Immature natural killer cell (primary cell): ENCODE measurements around the gene SLC7A10. TPM values are rescaled to one million over a fixed set of nuclear protein-coding genes. Genes with fewer than 3 reads are reported as not detected.

Source experiments
- DNase-seq, 3 donors: peaks; one replicate each; pipeline ENCODE4 v3.0.0; 2022; ENCODE audit warnings: mixed read lengths in 1 of 3
- H3K27ac Mint-ChIP-seq, 6 donors: one replicate each; pipeline ENCODE4 v1.8.0; 2020; ENCODE audit warnings: mixed read lengths in 6 of 6, mild to moderate bottlenecking in 5 of 6, inconsistent platforms in 4 of 6, moderate library complexity in 3 of 6
- H3K27me3 Mint-ChIP-seq, 3 donors: one replicate each; pipeline ENCODE4 v1.8.0; 2020 to 2021; ENCODE audit warnings: low read depth in 3 of 3, mild to moderate bottlenecking in 3 of 3, mixed read lengths in 3 of 3, moderate library complexity in 3 of 3, inconsistent platforms in 1 of 3
- H3K36me3 Mint-ChIP-seq, 3 donors: one replicate each; pipeline ENCODE4 v1.8.0; 2020; ENCODE audit warnings: mixed read lengths in 3 of 3, inconsistent platforms in 2 of 3, mild to moderate bottlenecking in 2 of 3
- H3K4me1 Mint-ChIP-seq, 2 donors: one replicate each; pipeline ENCODE4 v1.8.0; 2020; ENCODE audit warnings: inconsistent platforms in 2 of 2, mild to moderate bottlenecking in 2 of 2, mixed read lengths in 2 of 2, moderate library complexity in 1 of 2
- H3K4me3 Mint-ChIP-seq, 5 donors: one replicate each; pipeline ENCODE4 v1.8.0; 2020; ENCODE audit warnings: mild to moderate bottlenecking in 5 of 5, mixed read lengths in 5 of 5, inconsistent platforms in 3 of 5, moderate library complexity in 3 of 5
- H3K9me3 Mint-ChIP-seq, 6 donors: one replicate each; pipeline ENCODE4 v1.8.0; 2020; ENCODE audit warnings: mild to moderate bottlenecking in 6 of 6, mixed read lengths in 6 of 6, inconsistent platforms in 4 of 6, moderate library complexity in 3 of 6
- polyA plus RNA-seq, 3 donors: library from polyadenylated mRNA; unstranded; fragments of 300-500 nt; fragmentation: Illumina TruSeq; gene quantifications; one replicate each; pipeline ENCODE4 v1.2.3, GENCODE V29; 2021

The SLC7A10 gene
- polyA plus RNA-seq, 3 donors from 2014 or later = not detected

DNA sequence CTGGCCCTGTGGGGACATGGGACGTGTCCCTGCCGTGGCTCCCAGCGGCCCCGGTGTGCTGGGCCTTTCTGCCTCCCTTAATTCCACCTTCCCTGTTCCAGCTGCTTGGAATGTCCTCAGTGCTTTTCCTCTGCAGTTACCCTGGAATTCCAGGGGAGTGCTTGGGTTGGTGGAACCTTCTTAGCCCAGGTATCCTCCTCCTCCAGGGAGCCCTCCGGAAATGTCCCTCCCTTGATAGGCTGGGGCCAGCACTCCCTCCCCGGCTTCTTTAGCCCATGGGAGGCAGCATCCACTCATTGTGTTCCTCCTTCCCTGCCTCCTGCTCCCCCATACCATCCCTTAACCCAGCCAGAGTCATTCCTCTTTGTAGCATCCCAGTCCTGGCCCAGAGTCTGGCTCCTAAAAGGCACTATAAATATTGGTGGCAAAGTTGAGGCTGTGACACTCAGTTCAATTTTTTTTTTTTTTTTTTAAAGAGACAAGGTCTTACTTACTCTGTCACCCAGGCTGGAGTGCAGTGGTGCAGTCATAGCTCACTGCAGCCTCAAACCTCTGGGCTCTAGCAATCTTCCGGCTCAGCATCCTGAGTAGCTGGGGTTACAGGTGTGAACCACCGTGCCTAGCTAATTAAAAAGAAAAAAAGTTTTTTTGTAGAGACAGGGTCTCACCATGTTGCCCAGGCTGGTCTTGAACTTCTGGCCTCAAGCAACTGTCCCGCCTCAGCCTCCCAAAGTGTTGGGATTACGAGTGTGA is 13.7 kb upstream of the SLC7A10 start:
- H3K9me3 Mint-ChIP-seq = no peaks in the 10 kb centered on the region
- peak overlapping the region; percentile 80 to 93 (median 87) for H3K27ac Mint-ChIP-seq
- peaks cover 2 to 6% (median 4%) of the 10 kb centered on the region in 3 donors for H3K27me3 Mint-ChIP-seq
- peak in 2 of 3 donors; percentile 18 to 44 for DNase-seq
- H3K4me1 Mint-ChIP-seq = peaks cover 25 to 29% of the 10 kb centered on the region in 2 donors
- H3K4me3 Mint-ChIP-seq = peak overlapping the region in 4 of 5 donors; percentile 46 to 78 (median 58)
- no peaks in the 10 kb centered on the region for H3K36me3 Mint-ChIP-seq

DNA sequence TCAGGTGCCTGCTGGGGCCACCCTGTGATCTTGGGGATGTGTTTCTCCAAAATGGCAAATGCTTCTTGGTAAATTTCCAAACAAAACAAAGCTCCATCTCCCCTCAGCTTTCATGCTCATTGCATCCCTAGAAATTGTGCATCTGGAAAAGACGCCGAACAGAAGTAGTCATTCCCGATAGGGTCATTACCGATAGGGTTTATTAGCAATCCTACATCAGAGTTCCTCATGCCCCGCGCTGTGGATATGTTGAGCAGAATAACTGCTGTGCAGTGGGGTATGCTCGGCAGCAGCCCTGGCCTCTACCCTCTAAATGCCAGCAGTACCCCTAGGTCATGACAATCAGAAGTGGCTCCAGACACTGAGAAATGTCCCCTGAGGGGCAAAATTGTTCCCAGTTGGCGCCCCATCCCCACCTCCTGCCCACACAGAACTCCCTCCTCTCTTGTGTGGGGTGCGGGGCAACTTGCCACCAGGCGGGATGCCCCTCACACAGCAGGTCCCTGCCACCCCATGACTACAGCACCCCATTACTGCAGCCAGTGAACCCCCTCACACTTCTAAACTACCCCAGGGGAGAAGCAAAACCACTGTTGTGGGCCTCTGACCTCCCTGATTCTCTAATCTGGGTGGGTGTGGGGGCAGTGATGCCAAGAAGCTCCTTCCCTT is 13.0 kb upstream of the SLC7A10 start:
- no peak for DNase-seq
- peak overlapping the region in 1 of 5 donors; percentile 16 for H3K4me3 Mint-ChIP-seq
- no peaks in the 10 kb centered on the region for H3K36me3 Mint-ChIP-seq
- peaks cover 2 to 6% (median 2%) of the 10 kb centered on the region in 3 donors for H3K27me3 Mint-ChIP-seq
- H3K4me1 Mint-ChIP-seq = peaks cover 25 to 29% of the 10 kb centered on the region in 2 donors
- peak overlapping the region in 5 of 6 donors; percentile 84 to 93 (median 88) for H3K27ac Mint-ChIP-seq
- H3K9me3 Mint-ChIP-seq = no peaks in the 10 kb centered on the region

DNA sequence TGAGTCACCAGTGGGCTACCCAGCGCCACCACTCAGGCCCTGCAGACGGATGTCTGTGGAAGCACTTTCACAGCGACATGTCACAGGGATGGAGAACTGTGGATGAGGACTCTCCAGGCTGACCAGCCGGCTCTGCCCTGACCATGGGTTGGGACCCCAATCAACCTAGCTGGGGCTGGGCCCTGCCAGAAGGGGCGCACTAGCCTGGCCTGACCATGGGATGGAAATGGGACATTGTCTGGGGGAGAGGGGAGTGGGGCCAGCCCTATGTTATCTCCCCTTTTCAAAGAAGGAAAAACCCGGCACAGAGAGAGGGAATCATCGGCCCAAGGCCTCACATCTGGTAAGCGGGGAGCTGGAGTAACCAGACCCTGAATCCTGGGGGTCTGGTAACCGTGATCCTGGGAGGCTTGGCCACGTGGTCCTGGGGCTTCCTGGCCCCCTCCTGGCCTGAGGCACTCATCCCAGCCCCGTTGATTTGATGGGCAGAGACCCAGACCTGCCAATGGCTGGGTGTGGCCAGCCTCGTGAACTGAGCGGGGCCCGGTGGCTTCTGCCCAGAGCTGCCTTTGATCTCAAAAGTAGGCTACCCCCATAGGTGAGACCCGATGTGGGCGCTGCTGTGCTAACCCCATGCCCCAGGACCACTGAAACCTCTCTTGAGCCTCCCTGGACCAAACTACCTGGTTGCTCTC is 11.2 kb upstream of the SLC7A10 start:
- H3K27me3 Mint-ChIP-seq = peaks cover 2 to 6% (median 2%) of the 10 kb centered on the region in 3 donors
- no peak overlapping the region for H3K27ac Mint-ChIP-seq
- DNase-seq = no peak
- H3K9me3 Mint-ChIP-seq = no peaks in the 10 kb centered on the region
- no peak overlapping the region for H3K4me3 Mint-ChIP-seq
- H3K36me3 Mint-ChIP-seq = no peaks in the 10 kb centered on the region
- H3K4me1 Mint-ChIP-seq = peaks cover 25% of the 10 kb centered on the region in 2 donors

DNA sequence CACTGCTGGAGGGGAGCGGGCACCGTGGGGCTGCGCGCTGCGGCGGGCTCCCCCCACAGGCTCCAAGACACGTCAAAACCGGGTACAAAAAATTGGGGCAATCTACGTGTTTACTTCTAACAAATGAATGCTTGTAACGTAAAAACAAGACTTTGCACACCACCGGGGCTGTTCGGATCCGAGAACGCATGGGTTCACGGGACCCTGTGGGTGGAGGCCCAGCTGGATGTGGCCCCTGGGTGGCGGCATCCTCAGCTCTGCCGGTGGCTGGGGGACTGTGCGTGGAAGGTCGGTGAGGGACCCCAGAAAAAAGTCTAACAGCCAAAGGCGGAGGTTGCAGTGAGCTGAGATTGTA is 10.3 kb upstream of the SLC7A10 start:
- DNase-seq = no peak
- Mint-ChIP-seq H3K27ac (no peak overlapping the region), H3K36me3 (no peaks in the 10 kb centered on the region), H3K4me3 (no peak overlapping the region), H3K9me3 (no peaks in the 10 kb centered on the region), H3K27me3 (peaks cover 2 to 4% (median 2%) of the 10 kb centered on the region in 3 donors), H3K4me1 (peaks cover 18 to 25% of the 10 kb centered on the region in 2 donors)

DNA sequence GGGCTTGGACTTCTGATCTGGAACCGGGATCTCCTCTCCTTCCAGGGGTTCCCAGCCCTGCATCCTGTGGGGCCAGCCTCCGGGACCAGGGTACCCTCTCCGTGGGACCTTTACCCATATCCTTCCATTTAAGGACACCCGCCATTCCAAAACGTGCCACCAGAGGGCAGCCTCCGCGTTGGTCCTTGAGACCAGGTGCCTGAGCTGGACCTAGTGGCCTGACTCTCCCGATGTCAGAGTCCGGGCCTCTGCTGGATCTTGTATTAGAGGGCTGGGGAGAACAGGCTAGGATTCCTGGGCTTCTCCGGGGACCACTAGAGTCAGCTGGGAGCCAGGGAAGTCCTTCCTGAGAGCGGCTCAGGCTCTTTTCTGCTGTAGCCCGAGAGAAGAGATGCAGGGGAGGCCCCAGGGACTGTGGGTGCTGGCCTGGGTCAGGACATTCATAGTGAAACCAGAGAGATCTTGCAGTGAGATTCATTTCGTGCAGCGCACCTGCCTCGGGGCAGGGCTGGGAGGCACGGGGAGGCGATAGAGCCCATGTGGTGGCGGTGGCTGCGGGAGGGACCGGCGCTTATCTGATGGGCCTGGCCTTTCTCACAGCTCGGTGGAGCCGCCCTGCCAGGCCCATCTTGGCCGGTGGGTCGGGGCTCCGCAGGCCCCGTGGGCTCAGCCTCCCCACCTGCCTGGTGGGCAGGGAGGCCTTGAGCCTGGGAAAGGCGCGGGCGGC is 9.8 kb upstream of the SLC7A10 start:
- Mint-ChIP-seq H3K27me3 (peaks cover 2 to 4% (median 3%) of the 10 kb centered on the region in 3 donors), H3K27ac (peak overlapping the region in 1 of 6 donors; percentile 64), H3K9me3 (no peaks in the 10 kb centered on the region), H3K4me1 (peaks cover 18 to 23% of the 10 kb centered on the region in 2 donors), H3K36me3 (no peaks in the 10 kb centered on the region), H3K4me3 (peak overlapping the region in 1 of 5 donors; percentile 57)
- DNase-seq = peak; percentile 56 to 70 (median 60)

DNA sequence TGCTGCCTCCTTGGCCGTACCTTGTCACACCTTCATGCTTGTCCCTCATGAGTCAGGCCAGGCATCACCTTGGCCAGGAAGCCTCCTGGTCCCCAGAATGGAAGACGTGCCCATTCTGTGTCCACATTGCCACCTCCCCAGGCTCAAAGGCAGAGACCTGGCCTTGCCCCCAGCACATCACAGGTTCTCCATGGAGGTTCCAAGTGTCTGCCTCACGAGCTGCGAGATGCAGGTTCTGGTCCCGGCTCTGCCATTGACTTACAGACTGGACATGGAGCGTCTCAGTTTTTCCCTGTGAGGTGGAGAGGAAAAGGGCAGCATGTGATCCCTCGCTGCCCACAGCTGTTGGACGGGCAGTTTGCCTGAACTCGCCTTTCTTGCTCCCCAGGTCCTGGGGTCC is 9.1 kb upstream of the SLC7A10 start:
- Mint-ChIP-seq H3K36me3 (no peaks in the 10 kb centered on the region), H3K4me3 (no peak overlapping the region), H3K27me3 (peaks cover 3 to 7% (median 4%) of the 10 kb centered on the region in 3 donors), H3K9me3 (no peaks in the 10 kb centered on the region), H3K4me1 (peaks cover 12 to 19% of the 10 kb centered on the region in 2 donors), H3K27ac (no peak overlapping the region)
- no peak for DNase-seq

DNA sequence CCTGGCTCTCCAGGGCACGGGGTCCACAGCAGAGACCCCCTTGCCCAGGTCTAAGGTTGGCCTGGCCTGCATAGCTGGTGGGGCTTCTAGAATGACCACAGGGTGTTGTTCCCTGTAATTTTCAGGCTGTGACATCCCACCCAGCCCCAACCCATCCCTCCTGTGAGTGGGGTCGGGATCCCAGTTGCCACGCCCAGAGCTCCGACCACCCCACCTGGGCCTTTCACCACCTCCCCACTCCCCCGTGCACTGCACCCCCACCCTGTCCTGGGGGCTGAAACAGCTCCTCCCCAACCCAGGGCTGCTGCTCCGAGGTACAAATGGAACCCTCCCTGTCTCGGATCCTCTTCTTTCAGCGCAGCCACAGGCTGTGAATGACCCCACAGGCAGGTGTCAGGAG is 8.4 kb upstream of the SLC7A10 start:
- H3K4me3 Mint-ChIP-seq = no peak overlapping the region
- H3K27me3 Mint-ChIP-seq = peaks cover 2 to 7% (median 4%) of the 10 kb centered on the region in 3 donors
- H3K4me1 Mint-ChIP-seq = peaks cover 6 to 12% of the 10 kb centered on the region in 2 donors
- peaks cover 0 to under 1% (median 0%) of the 10 kb centered on the region in 6 donors for H3K9me3 Mint-ChIP-seq
- H3K27ac Mint-ChIP-seq = no peak overlapping the region
- H3K36me3 Mint-ChIP-seq = no peaks in the 10 kb centered on the region
- DNase-seq = no peak

DNA sequence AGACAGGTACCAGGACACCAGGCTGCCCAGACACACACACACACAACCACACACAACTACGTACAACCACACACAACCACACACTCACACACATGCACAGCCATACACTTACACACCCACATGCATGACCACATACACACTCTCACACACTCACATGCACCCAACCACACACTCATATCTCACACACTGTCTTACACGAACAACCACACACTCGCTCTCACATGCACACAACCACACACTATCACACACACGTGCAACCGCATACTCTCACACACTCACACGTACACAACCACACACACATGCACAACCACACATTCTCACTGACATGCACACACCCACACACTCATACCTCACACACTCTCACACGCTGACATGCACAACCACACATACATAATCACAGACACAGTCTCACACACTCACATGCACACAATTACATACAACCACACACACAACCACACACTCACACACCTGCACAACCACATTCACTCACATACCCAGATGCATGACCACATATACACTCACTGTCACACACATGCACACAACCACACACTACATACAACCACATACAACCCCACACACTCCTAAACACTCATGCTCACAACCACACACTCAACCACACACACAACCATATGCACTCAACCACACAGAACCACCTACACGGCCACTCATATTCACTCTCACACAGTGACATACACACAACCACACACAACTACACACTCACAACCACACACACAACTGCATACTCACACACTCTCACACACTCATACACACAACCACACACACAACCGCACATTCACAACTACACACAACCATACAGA is 7.6 kb upstream of the SLC7A10 start:
- no peak for DNase-seq
- Mint-ChIP-seq H3K4me3 (no peak overlapping the region), H3K9me3 (peaks cover 5 to 8% (median 7%) of the 10 kb centered on the region in 6 donors), H3K4me1 (peaks cover 0 to 5% of the 10 kb centered on the region in 2 donors), H3K27me3 (peaks cover 5 to 10% (median 5%) of the 10 kb centered on the region in 3 donors), H3K36me3 (peaks cover 0 to 5% (median 0%) of the 10 kb centered on the region in 3 donors), H3K27ac (no peak overlapping the region)

DNA sequence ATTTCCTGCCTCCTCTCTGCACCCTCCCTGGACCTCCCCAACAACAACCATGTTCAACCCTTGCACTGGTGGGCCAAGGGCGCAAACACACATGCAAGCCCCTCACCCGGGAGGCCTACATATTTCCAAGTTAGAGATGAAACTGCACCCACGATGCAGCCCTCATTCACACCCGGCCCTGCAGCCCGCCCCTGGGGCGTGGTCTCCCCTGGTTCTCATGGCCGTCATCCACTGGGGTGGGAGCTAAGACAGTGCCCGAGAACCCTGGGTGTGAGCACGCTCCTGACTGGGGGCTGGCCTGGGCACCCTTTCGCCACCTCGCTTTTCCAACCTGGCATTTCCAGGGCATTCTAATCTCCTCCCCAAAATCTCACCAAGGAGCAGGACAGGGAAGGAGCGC is 7.0 kb upstream of the SLC7A10 start:
- peaks cover 9 to 14% (median 12%) of the 10 kb centered on the region in 6 donors for H3K9me3 Mint-ChIP-seq
- H3K27ac Mint-ChIP-seq = no peak overlapping the region
- DNase-seq = no peak
- peaks cover 8 to 14% (median 10%) of the 10 kb centered on the region in 3 donors for H3K27me3 Mint-ChIP-seq
- H3K36me3 Mint-ChIP-seq = peaks cover 3 to 8% (median 4%) of the 10 kb centered on the region in 3 donors
- no peak overlapping the region for H3K4me3 Mint-ChIP-seq
- peaks cover 0 to 5% of the 10 kb centered on the region in 2 donors for H3K4me1 Mint-ChIP-seq

DNA sequence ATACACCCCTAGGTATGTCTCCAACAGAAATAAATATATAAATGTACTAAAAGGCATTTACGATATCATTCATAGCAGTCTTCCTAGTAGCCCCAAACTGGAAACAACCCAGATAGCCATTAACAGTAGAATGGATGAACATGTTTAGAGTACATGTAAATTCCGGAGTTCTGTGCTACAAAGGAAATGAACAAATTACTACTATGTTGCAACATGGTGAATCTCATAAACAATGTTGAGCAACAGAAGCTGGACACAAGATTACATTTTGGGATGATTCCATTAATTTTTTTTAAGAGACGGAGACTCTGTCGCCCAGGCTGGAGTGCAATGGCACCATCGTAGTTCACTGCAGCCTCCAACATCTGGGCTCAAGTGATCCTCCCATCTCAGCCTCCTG is 5.9 kb upstream of the SLC7A10 start:
- Mint-ChIP-seq H3K36me3 (peaks cover 6 to 12% (median 7%) of the 10 kb centered on the region in 3 donors), H3K27me3 (peaks cover 8 to 21% (median 13%) of the 10 kb centered on the region in 3 donors), H3K4me3 (no peak overlapping the region), H3K27ac (no peak overlapping the region), H3K9me3 (peaks cover 12 to 18% (median 15%) of the 10 kb centered on the region in 6 donors), H3K4me1 (peaks cover 5 to 6% of the 10 kb centered on the region in 2 donors)
- no peak for DNase-seq

DNA sequence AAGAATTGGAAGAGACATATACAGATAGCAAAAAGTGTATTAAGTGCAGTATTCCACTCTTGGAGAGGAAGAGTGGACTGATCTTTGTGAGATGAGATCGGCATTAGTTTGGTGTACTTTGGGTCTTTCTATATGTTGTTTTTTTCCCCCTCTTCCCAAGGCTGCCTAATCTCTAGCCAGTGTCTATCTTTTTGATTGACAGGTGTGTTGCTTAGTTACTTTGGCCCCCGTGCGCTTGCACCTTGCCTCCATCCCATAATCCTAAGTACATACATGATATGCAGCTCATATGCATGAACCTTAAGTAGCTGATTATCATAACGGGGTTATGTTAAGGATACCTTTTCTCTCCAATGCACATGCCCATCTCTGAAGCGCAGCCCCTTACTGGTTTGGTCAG is 4.3 kb upstream of the SLC7A10 start:
- peaks cover 14 to 18% (median 16%) of the 10 kb centered on the region in 6 donors for H3K9me3 Mint-ChIP-seq

DNA sequence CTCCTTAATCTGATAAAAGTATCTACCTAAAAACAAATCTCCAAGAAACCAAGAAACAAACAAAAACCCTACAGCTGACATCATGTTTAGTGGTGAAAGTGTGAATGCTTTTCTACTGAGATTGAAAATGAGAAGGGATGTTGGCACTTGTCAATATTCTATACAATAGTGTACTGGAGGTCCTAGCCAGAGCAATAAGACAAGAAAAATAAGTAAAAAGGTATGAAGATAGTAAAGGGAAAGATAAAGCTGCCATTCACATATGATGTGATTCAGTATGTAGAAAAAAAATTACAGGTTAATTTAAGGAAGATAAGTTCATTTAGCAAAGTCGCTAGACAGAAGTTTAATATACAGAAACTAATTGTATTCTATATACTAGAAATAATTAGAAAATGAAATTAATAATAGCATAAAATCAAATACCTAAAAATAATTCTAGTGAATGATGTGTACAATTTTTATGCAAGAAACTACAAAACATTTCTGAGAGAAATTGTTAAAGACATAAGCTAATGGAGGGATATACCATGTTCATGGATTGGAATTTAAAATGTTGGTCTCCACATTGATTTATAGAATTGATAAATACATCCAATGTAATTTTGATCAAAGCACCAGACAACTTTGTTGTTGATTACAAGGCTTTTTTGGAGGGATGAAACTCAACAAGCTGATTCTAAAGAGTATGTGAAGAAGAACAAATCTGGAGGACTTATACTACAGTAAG is 2.4 kb upstream of the SLC7A10 start:
- H3K27me3 Mint-ChIP-seq = peaks cover 17 to 29% (median 24%) of the 10 kb centered on the region in 3 donors
- H3K9me3 Mint-ChIP-seq = peaks cover 14 to 18% (median 16%) of the 10 kb centered on the region in 6 donors
- H3K4me1 Mint-ChIP-seq = peaks cover 9 to 15% of the 10 kb centered on the region in 2 donors
- DNase-seq = no peak
- peaks cover 6 to 15% (median 10%) of the 10 kb centered on the region in 3 donors for H3K36me3 Mint-ChIP-seq
- H3K4me3 Mint-ChIP-seq = peak overlapping the region in 2 of 5 donors; percentile 27 to 66
- H3K27ac Mint-ChIP-seq = no peak overlapping the region

More for the DNA sequence above, 4.3 kb upstream of the SLC7A10 start:
- Mint-ChIP-seq H3K36me3 (peaks cover 6 to 15% (median 10%) of the 10 kb centered on the region in 3 donors), H3K27ac (no peak overlapping the region), H3K4me3 (no peak overlapping the region), H3K27me3 (peaks cover 15 to 25% (median 18%) of the 10 kb centered on the region in 3 donors), H3K4me1 (peaks cover 9 to 14% of the 10 kb centered on the region in 2 donors)
- DNase-seq = no peak
